ENCODE results near the gene U2AF2.

DNA sequence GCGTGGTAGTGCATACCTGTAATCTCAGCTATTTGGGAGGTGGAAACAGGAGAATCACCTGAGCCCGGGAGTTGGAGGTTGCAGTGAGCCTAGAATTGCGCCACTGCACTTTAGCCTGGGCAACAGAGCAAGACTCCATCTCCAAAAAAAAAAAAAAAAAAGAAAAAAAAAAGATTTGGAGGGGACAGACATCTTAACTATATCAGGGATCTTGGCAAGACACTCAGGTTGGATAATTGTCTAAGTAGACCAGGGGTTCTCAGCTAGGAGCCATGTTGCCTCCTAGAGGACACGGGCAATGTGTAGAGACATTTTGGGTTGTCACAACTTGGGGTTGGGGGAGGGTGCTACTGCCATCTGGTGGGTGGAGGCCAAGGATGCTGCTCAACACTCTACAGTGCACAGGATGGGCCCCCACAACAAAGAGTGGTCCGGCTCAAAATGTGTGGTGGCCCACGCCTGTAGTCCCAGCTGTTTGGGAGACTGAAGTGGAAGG, 15.9 kb upstream of the U2AF2 start:
- TF ChIP-seq, protein P1, sequence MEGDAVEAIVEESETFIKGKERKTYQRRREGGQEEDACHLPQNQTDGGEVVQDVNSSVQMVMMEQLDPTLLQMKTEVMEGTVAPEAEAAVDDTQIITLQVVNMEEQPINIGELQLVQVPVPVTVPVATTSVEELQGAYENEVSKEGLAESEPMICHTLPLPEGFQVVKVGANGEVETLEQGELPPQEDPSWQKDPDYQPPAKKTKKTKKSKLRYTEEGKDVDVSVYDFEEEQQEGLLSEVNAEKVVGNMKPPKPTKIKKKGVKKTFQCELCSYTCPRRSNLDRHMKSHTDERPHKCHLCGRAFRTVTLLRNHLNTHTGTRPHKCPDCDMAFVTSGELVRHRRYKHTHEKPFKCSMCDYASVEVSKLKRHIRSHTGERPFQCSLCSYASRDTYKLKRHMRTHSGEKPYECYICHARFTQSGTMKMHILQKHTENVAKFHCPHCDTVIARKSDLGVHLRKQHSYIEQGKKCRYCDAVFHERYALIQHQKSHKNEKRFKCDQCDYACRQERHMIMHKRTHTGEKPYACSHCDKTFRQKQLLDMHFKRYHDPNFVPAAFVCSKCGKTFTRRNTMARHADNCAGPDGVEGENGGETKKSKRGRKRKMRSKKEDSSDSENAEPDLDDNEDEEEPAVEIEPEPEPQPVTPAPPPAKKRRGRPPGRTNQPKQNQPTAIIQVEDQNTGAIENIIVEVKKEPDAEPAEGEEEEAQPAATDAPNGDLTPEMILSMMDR (IDR thresholded peaks at IDR 0.05), result peak in 2 of 5 experiments; percentile 20 to 29
- no peak for TF ChIP-seq EP300 (IDR thresholded peaks at IDR 0.05)
- no peak for TF ChIP-seq POLR2A (IDR thresholded peaks at IDR 0.05)
